Activated naive CD8-positive, alpha-beta T cell treated with anti-CD3 and anti-CD28 coated beads, Interleukin-2, amount 10 ng/mL, durations not matched to agents 7 days and 5 days (primary cell): ENCODE results near the gene TWNK. TPM values are rescaled to one million over a fixed set of nuclear protein-coding genes. Genes with fewer than 3 reads are reported as not detected.

ENCODE experiments used
- ATAC-seq: fragments of 150-1000 bp; cut with Tn5 transposase; one replicate; pipeline ENCODE4 v1.10.0; 2021; ENCODE audit warnings: low read depth, moderate library complexity
- POLR2A ChIA-PET: fragments of 350-600 bp; sonication (Branson Sonifier 250); formaldehyde crosslinking; loops from one replicate; lab custom pipeline; 2021; ENCODE audit warnings: antibody characterized with exemption; lab: Charles Lee
- DNase-seq: peaks from one replicate; pipeline ENCODE4 v3.0.0; 2021
- H3K27ac Mint-ChIP-seq: one replicate; pipeline ENCODE4 v1.8.0; 2022; ENCODE audit warnings: mild to moderate bottlenecking, mixed read lengths
- H3K27me3 Mint-ChIP-seq: one replicate; pipeline ENCODE4 v1.8.0; 2022; ENCODE audit warnings: mild to moderate bottlenecking, moderate library complexity, mixed read lengths
- H3K36me3 Mint-ChIP-seq: one replicate; pipeline ENCODE4 v1.8.0; 2021; ENCODE audit warnings: mild to moderate bottlenecking, mixed read lengths
- H3K4me1 Mint-ChIP-seq: one replicate; pipeline ENCODE4 v1.8.0; 2021; ENCODE audit warnings: mixed read lengths
- H3K4me3 Mint-ChIP-seq: one replicate; pipeline ENCODE4 v1.8.0; 2022; ENCODE audit warnings: mild to moderate bottlenecking, moderate library complexity, mixed read lengths
- H3K9me3 Mint-ChIP-seq: one replicate; pipeline ENCODE4 v1.8.0; 2021; ENCODE audit warnings: mixed read lengths
- total RNA-seq, 2 experiments: library from RNA; stranded (reverse); gene quantifications; one replicate each; pipeline ENCODE4 v1.2.3, GENCODE V29; 2021

TWNK gene
- total RNA-seq, 2 experiments from 2014 or later, result 10.8 to 11.0 TPM

DNA sequence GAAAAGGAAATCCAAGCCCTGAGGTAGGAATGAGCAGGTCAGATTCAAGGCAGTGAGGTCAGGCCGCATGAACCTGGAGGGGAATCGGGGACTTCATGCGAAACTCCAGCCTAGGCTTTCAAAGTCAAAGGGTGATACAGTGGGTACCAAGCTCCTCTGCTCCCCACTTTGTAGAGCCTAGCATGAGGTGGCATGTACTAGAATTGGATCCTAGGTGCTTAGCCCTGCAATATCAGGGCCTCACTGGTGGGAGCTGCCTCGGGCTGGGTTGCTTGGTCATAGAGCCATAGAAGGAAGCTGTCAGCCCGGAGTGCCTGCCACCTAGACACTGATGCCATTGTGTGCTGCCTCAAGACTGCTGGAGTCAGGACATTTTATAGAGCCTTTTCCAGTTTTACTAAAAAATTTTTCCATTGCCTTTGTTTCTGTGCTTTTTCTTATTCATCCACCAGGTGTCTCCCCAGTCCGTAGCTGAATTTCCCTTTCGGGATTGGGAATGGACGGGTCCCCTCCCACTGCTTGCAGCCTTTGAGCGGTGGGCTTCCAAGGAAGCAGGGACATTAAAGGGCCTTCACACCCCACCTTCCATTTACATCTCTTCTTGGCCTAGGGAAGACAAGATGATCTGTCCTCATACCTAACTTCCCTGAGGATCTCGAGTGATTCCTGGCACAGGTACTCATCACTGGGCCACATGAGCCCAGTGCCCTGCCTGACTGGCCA, 6.8 kb downstream of the TWNK start:
- no peaks in the 10 kb centered on the region for H3K9me3 Mint-ChIP-seq
- ATAC-seq (no peak), DNase-seq (no peak)
- POLR2A ChIA-PET, result interaction anchor here (1.3 kb wide), 1 partner anchor 81 kb away, joined by 3 read pairs; the partner anchor contains the start of gene SLF2
- peaks cover 16% of the 10 kb centered on the region for H3K36me3 Mint-ChIP-seq
- H3K4me1 Mint-ChIP-seq, result peaks cover 23% of the 10 kb centered on the region
- H3K27me3 Mint-ChIP-seq, result no peaks in the 10 kb centered on the region
- H3K4me3 Mint-ChIP-seq, result no peak overlapping the region
- peak overlapping the region; percentile 34 for H3K27ac Mint-ChIP-seq

DNA sequence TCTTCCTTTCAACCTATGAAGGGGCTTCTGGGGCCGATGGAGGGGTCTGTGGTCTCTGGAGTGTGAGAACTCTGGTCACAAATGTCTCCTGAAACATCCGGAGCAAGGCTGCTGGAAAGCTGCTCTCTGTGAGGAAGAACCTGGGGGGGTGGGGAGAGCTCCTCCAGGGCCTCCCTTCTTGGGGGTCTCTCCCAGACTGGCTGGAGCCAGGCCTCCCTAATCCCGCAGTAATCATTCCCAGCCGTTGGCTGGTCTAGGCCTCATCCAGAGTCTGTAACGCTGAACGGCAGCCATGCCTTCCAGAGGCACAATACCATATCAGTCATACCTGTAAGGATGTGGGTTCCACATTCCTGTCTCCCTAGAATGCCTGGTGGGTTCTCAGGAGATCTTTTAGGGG, 7.8 kb downstream of the TWNK start:
- POLR2A ChIA-PET, result no interaction called here
- no peak overlapping the region for H3K4me3 Mint-ChIP-seq
- DNase-seq (no peak), ATAC-seq (no peak)
- H3K9me3 Mint-ChIP-seq, result no peaks in the 10 kb centered on the region
- H3K27ac Mint-ChIP-seq, result no peak overlapping the region
- peaks cover 16% of the 10 kb centered on the region for H3K36me3 Mint-ChIP-seq
- H3K4me1 Mint-ChIP-seq, result peaks cover 22% of the 10 kb centered on the region
- H3K27me3 Mint-ChIP-seq, result no peaks in the 10 kb centered on the region

DNA sequence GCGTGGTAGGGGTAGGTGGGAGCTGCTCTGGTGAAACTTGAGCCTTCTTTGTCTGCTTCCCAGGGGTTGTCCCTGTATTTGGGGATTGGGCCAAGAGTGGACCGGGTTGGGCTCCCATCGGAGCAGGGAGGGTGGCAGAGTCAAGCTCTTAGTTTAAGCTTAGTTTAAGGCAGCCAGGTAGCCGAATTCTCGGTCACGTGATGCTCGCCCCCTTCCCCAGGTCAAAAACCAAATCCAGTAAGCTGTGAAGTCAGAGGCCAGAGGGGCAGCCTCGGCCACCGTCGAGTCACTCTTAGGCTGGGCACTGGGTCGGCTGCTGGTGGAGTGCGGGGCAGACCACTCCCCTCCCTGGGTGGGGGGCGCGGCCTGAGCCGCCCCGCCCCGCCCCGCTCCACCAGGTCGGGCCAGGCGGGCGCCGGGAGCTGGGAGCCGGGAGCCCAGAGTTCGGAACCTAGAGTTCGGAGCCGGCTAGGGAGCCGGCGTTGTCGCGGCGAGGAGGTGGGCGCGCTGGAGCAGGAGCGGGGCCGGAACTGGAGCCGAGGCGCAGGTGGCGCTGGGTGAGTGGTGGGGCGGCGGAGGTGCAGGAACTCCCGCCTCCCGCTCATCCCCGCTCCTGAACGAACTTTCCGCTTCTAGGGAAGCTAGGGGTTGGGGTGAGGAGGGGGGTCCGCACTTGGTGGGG, 9.5 kb downstream of the TWNK start:
- Mint-ChIP-seq H3K4me3 (peak overlapping the region; percentile 88), H3K27me3 (no peaks in the 10 kb centered on the region), H3K9me3 (no peaks in the 10 kb centered on the region), H3K27ac (peak overlapping the region; percentile 92), H3K36me3 (peaks cover 5% of the 10 kb centered on the region), H3K4me1 (peaks cover 20% of the 10 kb centered on the region)
- peak; percentile 7 for ATAC-seq
- POLR2A ChIA-PET, result interaction anchor here (0.5 to 3.8 kb wide), 8 partner anchors 10 to 85 kb away, joined by 3 to 36 read pairs (median 4); partner anchors contain the start of genes MRPL43, PDZD7, SFXN3 and TWNK
- peak; percentile 74 for DNase-seq

DNA sequence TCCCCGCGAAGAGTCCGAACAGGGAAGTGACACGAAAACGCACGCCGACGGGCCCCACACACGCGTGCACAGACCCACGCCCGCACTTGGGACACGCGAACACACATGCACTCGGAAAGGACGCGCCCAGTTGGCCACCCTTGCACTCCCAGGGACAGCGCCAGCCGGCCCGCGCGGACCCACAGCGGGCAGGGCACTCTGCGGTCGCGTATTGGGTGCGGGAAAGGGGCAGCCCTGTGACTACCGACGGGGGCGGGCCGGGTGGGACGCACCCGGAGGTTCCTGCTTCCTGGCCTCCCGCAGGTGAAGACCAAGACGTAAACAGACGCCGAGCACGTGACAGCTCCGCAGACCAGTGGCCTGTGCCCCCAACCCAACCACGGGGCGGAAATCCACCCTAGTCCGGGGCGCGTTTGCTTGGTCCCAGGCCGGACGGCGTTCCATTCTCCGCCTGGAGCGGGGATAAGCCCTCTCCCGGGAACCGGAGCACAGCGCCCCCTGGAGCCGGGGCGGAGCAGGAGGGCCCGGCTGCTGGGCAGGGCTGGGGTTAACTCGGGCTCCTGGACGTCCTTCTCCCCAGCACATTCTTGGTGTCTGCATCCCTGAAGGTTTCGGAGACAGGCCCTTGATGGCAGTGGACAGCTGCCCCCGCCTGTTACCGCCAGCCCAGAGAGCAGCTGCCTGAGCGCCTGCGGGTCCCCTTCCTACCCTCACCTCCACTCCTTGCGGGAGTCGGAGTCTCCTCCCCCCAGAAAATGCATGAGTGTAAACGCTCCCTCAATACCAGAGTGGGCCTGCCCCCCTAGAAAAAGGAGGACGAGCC, 10.2 kb downstream of the TWNK start:
- peak; percentile 51 for ATAC-seq
- peaks cover 19% of the 10 kb centered on the region for H3K4me1 Mint-ChIP-seq
- POLR2A ChIA-PET, result interaction anchor here (0.5 to 3.8 kb wide), 12 partner anchors 10 to 818 kb away, joined by 3 to 36 read pairs (median 4); partner anchors contain the start of genes MRPL43, PDZD7, SFXN3 and TWNK
- peaks cover 5% of the 10 kb centered on the region for H3K36me3 Mint-ChIP-seq
- no peaks in the 10 kb centered on the region for H3K27me3 Mint-ChIP-seq
- peak; percentile 89 for DNase-seq
- peak overlapping the region; percentile 94 for H3K27ac Mint-ChIP-seq
- no peaks in the 10 kb centered on the region for H3K9me3 Mint-ChIP-seq
- peak overlapping the region; percentile 88 for H3K4me3 Mint-ChIP-seq

DNA sequence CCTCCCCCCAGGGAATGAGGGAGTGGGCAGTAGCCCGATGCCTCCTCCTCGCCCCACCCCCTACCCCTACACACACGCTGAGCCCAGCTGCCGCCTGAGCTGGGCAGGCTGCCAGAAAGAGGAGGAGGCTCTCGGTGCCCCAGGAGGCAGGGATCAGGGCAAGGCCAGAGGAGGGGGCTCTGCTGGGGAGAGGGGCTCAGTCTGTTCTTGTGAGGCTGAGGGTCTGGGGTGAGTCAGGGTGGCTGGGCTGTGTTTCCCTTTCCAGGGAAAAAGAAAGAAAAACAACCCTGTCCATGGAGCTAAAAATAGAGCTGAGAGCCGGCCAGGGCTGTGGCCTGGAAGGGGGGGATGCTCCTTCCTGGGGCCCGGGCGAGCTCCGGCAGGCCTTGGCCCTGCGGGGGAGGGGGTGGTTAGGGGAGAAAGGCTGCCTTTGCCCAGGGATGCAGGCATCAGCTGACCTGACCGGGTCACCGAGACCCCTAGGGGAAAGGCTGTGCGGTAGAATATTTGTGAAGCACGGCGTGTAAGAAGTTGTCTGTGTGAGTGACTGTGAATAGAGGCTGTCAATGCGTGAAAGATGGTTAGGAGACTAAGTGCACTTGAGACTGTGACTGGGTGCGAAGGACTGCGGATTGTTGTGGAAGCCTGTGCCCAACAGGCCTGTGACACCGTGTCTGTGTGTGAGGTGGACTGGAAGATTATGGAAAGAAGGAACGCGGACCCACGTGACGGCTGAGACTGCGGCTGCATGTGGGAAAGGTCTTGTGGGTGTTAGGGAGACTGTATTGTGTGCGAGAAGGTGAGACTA, 11.0 kb downstream of the TWNK start:
- Mint-ChIP-seq H3K27ac (peak overlapping the region; percentile 94), H3K36me3 (peaks cover 3% of the 10 kb centered on the region), H3K4me1 (peaks cover 19% of the 10 kb centered on the region), H3K27me3 (no peaks in the 10 kb centered on the region), H3K4me3 (peak overlapping the region; percentile 88), H3K9me3 (no peaks in the 10 kb centered on the region)
- peak; percentile 77 for DNase-seq
- peak; percentile 23 for ATAC-seq
- POLR2A ChIA-PET, result interaction anchor here (0.6 to 3.8 kb wide), 9 partner anchors 11 to 817 kb away, joined by 3 to 36 read pairs (median 6); partner anchors contain the start of genes MRPL43, PDZD7, SFXN3 and TWNK

DNA sequence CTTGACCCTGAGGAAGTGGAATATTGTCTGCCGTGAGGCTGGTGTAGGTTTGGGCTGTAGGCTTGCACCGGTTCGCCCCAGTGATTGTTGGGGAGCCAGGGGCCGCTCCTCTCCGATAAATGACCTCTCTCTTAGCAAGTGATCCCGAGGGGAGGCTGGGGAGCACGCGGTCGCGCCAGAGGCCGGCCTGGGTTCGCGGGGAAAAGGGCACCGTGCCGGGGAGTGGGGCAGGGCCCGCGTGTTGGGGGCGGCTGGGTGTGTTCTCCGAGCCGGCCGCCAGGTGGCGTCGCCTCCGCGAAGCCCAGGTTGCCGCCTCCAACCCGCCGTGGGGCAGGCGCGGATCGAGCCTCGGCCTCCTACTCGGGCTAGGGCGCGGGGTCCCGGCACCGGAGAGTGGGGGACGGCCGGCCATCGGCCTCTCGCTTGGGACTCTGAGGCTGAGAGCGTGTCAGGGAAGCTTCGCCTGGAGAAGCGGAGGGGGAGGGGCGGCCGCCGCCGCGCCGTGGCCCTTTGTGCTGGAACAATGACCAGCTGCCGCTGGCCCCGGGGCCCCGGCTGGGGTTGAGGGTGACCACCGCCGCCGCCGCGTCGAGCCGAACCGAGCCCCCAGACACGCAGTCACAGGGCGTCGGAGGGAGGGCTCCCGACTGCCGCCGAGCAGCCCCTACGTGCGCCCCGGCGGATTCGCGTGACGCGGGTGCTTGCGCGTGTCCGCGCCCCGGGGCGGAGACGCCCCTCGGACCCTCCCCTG, 11.8 kb downstream of the TWNK start:
- Mint-ChIP-seq H3K4me1 (peaks cover 19% of the 10 kb centered on the region), H3K9me3 (no peaks in the 10 kb centered on the region), H3K27ac (peak overlapping the region; percentile 94), H3K4me3 (peak overlapping the region; percentile 88), H3K36me3 (peaks cover 3% of the 10 kb centered on the region), H3K27me3 (no peaks in the 10 kb centered on the region)
- ATAC-seq (peak; percentile 61), DNase-seq (peak; percentile 92)
- POLR2A ChIA-PET, result interaction anchor here (1.1 to 3.8 kb wide), 2 partner anchors 12 to 19 kb away, joined by 6 to 36 read pairs; partner anchors contain the start of genes MRPL43 and TWNK

DNA sequence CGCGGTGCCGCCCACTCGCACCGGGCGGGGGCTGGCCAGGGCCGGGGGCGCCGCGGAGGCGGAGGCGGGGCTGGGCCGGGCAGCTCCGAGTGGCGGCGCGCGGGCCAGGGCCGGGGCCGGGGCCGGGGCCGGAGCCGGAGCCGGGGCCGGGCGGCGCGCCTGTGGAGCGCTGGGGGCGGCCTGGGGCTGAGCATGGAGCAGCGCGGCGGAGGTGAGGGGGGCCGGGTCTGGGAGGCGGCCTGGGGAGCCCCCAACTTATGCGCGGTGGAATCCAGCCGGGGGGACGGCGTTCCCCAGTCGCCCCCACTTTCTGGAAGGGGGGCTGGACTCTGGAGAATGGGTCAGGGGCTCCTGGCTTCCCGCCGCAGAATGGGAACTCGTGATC, 12.4 kb downstream of the TWNK start, which contains the start of gene LZTS2:
Gene LZTS2, plus strand, starts transcription at position 67 of the 385 bp plus-strand sequence. CDS start 2,731 bp downstream, outside the sequence.
- peaks cover 3% of the 10 kb centered on the region for H3K36me3 Mint-ChIP-seq
- peaks cover 19% of the 10 kb centered on the region for H3K4me1 Mint-ChIP-seq
- no peaks in the 10 kb centered on the region for H3K27me3 Mint-ChIP-seq
- peak within 1 kb of the TSS; percentile 94 for H3K27ac Mint-ChIP-seq
- POLR2A ChIA-PET, result interaction anchor here (3.8 kb wide), 1 partner anchor 13 kb away, joined by 36 read pairs; the partner anchor contains the start of genes MRPL43 and TWNK
- no peaks in the 10 kb centered on the region for H3K9me3 Mint-ChIP-seq
- no peak for DNase-seq
- no peak for ATAC-seq
- peak within 1 kb of the TSS; percentile 88 for H3K4me3 Mint-ChIP-seq

DNA sequence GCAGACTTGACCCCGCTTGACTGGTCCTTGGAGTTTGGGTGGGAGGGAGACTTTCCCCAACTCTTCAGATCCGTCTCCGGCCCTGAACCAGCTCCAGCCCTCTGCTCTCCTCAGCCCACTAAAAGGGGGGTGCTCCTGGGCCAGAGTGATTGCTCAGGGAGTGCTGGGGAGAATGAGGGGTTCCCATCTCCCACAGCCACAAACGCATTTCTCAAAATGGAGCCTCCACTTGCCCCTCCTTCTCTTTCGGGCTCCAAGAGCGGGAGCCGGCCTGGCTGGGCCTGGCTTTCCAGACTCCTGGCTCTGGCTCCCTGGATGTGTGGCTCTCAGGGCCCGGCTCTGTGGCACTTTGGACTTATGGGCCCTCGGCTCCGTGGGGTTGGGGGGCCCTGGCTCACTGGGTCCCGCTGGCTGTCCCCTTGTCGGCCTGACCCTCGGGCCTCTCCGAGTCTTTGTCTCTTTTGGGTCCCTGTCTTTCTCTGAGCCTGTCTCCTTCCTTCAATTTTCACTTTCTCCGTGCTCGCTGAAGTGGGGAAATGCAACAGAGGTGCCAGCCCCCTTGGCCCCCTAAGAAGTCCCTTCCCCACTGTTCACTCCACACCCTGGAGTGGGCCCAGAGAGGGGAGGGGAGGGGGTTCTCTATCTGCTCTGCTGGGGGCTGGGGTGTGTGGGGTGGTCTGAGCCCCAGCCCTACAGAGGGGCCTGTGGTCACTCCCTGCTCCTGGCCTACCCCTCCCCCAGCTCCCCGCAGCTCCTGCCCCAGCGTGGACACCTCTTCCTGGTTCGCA, 13.0 kb downstream of the TWNK start:
- Mint-ChIP-seq H3K27me3 (no peaks in the 10 kb centered on the region), H3K27ac (peak overlapping the region; percentile 4), H3K9me3 (no peaks in the 10 kb centered on the region), H3K4me1 (peaks cover 19% of the 10 kb centered on the region), H3K36me3 (peaks cover 3% of the 10 kb centered on the region), H3K4me3 (peak overlapping the region; percentile 72)
- ATAC-seq (no peak), DNase-seq (no peak)
- POLR2A ChIA-PET, result no interaction called here

DNA sequence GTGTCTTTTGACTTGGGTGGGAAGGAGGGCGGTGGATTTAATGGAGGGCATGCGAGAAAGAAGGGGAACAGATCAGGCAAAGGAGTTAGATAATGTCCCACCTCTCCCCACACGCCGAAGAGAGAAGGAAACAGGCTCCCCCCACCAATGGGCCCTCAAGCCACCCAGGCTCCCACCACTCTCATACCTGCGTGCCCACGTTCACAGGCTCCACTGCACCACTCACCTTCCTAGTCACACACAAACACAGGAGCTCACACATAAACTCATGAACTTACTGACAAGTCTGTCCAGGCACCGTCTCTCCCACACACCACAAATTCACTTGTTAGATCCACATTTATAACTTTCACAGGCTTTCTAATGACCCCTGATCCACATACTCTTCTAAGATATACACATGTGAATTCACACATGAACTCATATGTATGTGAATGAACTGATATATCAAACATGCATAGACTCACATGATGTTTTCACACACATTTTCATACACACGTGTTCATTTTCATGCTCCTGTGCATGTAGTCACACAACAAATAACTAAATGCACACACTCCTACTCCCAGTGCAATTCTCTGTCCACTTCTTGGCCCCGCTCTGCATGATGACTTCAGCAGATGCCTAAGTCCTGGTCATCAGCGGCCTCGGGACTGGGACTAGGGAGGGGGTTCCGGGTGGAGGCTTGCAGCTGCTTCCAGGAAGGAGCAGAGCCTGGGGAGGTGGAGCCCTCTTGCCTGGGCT, 13.7 kb downstream of the TWNK start:
- DNase-seq (no peak), ATAC-seq (no peak)
- peak overlapping the region; percentile 52 for H3K4me3 Mint-ChIP-seq
- H3K9me3 Mint-ChIP-seq, result no peaks in the 10 kb centered on the region
- H3K27me3 Mint-ChIP-seq, result no peaks in the 10 kb centered on the region
- peaks cover 17% of the 10 kb centered on the region for H3K4me1 Mint-ChIP-seq
- peaks cover 3% of the 10 kb centered on the region for H3K36me3 Mint-ChIP-seq
- H3K27ac Mint-ChIP-seq, result peak overlapping the region; percentile 22
- POLR2A ChIA-PET, result no interaction called here

DNA sequence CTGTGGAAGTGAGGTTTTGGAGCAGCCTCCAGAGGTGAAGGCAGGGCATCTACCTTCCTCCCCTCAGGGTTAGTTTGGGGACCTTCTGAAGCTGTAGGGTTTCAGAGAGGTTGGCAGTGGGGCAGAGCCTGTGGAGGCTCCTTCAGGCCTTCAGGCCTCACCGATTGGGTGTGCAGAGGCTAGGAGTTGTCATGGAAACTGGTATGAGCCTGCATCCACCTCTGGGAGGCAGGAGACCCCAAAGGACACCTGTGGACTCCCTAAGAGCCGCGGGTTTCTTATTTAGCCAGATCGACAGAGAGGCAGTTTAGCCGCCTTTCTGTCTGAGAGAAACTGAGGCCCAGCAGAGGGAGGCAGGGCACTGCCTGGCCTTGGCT, 14.3 kb downstream of the TWNK start:
- H3K27me3 Mint-ChIP-seq, result no peaks in the 10 kb centered on the region
- H3K27ac Mint-ChIP-seq, result no peak overlapping the region
- no peak overlapping the region for H3K4me3 Mint-ChIP-seq
- peaks cover 11% of the 10 kb centered on the region for H3K4me1 Mint-ChIP-seq
- DNase-seq (no peak), ATAC-seq (no peak)
- H3K9me3 Mint-ChIP-seq, result no peaks in the 10 kb centered on the region
- peaks cover 3% of the 10 kb centered on the region for H3K36me3 Mint-ChIP-seq
- POLR2A ChIA-PET, result no interaction called here

DNA sequence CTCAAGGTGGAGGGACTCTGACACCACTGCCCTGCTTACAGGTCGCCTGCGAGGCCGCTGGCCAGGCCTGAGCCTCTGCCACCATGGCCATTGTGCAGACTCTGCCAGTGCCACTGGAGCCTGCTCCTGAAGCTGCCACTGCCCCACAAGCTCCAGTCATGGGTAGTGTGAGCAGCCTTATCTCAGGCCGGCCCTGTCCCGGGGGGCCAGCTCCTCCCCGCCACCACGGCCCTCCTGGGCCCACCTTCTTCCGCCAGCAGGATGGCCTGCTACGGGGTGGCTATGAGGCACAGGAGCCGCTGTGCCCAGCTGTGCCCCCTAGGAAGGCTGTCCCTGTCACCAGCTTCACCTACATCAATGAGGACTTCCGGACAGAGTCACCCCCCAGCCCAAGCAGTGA, 15.1 kb downstream of the TWNK start:
- H3K4me1 Mint-ChIP-seq, result peaks cover 10% of the 10 kb centered on the region
- no peaks in the 10 kb centered on the region for H3K9me3 Mint-ChIP-seq
- peaks cover 3% of the 10 kb centered on the region for H3K36me3 Mint-ChIP-seq
- H3K27ac Mint-ChIP-seq, result no peak overlapping the region
- POLR2A ChIA-PET, result no interaction called here
- no peaks in the 10 kb centered on the region for H3K27me3 Mint-ChIP-seq
- H3K4me3 Mint-ChIP-seq, result no peak overlapping the region
- no peak for DNase-seq
- no peak for ATAC-seq
